Measurements from ENCODE around the gene MGAT5.

DNA sequence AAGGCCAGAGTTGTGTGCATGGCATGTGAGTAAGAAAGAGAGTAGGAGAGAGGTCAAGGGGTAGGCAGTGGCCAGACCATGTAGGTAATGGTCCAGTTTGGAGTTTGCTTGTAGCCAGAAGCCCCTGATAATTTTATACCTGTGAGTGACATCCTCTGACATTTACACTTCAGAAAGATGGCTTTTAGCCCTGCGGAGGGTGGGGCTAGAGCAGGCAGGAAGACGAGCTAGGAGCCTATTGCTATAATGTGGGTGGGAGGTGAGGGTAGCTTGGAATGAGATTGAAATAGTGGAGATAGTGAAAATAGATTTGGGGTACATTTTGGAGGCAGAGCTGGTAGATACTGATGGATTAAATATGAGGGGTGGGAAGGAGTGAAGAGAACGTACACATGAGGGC lies 48.8 kb upstream of the MGAT5 start:
- TF ChIP-seq CTCF (IDR thresholded peaks at IDR 0.05 in 2 of 3, conservative IDR thresholded peaks at IDR 0.05 in 1 of 3; ENCODE audit: borderline replicate concordance in 1 of 3, insufficient read depth in 1 of 3, low read depth in 2 of 3, low read length in 2 of 3) (no peak), CEBPB (IDR thresholded peaks at IDR 0.05; ENCODE audit: low read depth) (no peak), SP1 (IDR thresholded peaks at IDR 0.05; ENCODE audit: low read depth) (no peak), POLR2AphosphoS5 (IDR thresholded peaks at IDR 0.05; ENCODE audit: low read depth, low read length) (no peak), ZNF274 (IDR thresholded peaks at IDR 0.05; ENCODE audit: low read depth, low read length) (no peak), SIN3A (IDR thresholded peaks at IDR 0.05; ENCODE audit: low read depth) (no peak), TCF7L2 (IDR thresholded peaks at IDR 0.05; ENCODE audit: borderline replicate concordance, extremely low read depth, insufficient read depth, insufficient read length) (no peak), MAX (IDR thresholded peaks at IDR 0.05) (no peak), POLR2A (IDR thresholded peaks at IDR 0.05; ENCODE audit: borderline replicate concordance, extremely low read depth, insufficient read depth, insufficient read length) (no peak), RAD21 (IDR thresholded peaks at IDR 0.05; ENCODE audit: low read depth) (no peak), ATF3 (IDR thresholded peaks at IDR 0.05) (no peak)
- TF ChIP-seq, protein P1, sequence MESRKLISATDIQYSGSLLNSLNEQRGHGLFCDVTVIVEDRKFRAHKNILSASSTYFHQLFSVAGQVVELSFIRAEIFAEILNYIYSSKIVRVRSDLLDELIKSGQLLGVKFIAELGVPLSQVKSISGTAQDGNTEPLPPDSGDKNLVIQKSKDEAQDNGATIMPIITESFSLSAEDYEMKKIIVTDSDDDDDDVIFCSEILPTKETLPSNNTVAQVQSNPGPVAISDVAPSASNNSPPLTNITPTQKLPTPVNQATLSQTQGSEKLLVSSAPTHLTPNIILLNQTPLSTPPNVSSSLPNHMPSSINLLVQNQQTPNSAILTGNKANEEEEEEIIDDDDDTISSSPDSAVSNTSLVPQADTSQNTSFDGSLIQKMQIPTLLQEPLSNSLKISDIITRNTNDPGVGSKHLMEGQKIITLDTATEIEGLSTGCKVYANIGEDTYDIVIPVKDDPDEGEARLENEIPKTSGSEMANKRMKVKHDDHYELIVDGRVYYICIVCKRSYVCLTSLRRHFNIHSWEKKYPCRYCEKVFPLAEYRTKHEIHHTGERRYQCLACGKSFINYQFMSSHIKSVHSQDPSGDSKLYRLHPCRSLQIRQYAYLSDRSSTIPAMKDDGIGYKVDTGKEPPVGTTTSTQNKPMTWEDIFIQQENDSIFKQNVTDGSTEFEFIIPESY (IDR thresholded peaks at IDR 0.05; ENCODE audit: extremely low read depth, insufficient replicate concordance, low read length): no peak

All from HCT116 (cell line).